ENCODE results near the gene EXOSC7.

EXOSC7 gene

GRCh38 chr3:44962621-44963393, 13.2 kb upstream of the EXOSC7 start:
- Histone ChIP-seq H3K27me3 (ENCODE audit: insufficient read depth, insufficient read length) (no peaks in the 10 kb centered on the region), H3K9me3 (ENCODE audit: insufficient read depth, low read length) (no peaks in the 10 kb centered on the region), H3K4me1 (ENCODE audit: insufficient read depth, insufficient read length) (no peaks in the 10 kb centered on the region), H3K36me3 (ENCODE audit: insufficient read depth, insufficient read length, low read length) (peaks cover 21% of the 10 kb centered on the region), H3K9ac (ENCODE audit: insufficient read length, low read depth) (no peak overlapping the region), H3K4me3 (ENCODE audit: insufficient read length, low read depth) (no peak overlapping the region)
- DNase-seq (ENCODE audit: low read depth, low spot score) = no peak
- TF ChIP-seq ZNF274 (IDR thresholded peaks at IDR 0.05; ENCODE audit: low read depth, low read length) = no peak
- TF ChIP-seq YY1 (IDR thresholded peaks at IDR 0.05; ENCODE audit: insufficient read depth, insufficient read length) = no peak
- TF ChIP-seq SUZ12 (IDR thresholded peaks at IDR 0.05; ENCODE audit: extremely low read depth, insufficient read depth, insufficient read length) = no peak

GRCh38 chr3:44963571-44964325, 12.3 kb upstream of the EXOSC7 start:
- Histone ChIP-seq H3K36me3 (ENCODE audit: insufficient read depth, insufficient read length, low read length) (peaks cover 12% of the 10 kb centered on the region), H3K27me3 (ENCODE audit: insufficient read depth, insufficient read length) (no peaks in the 10 kb centered on the region), H3K4me1 (ENCODE audit: insufficient read depth, insufficient read length) (no peaks in the 10 kb centered on the region), H3K4me3 (ENCODE audit: insufficient read length, low read depth) (no peak overlapping the region), H3K9me3 (ENCODE audit: insufficient read depth, low read length) (no peaks in the 10 kb centered on the region), H3K9ac (ENCODE audit: insufficient read length, low read depth) (no peak overlapping the region)
- no peak for DNase-seq (ENCODE audit: low read depth, low spot score)
- TF ChIP-seq YY1 (IDR thresholded peaks at IDR 0.05; ENCODE audit: insufficient read depth, insufficient read length) (no peak), ZNF274 (IDR thresholded peaks at IDR 0.05; ENCODE audit: low read depth, low read length) (no peak), SUZ12 (IDR thresholded peaks at IDR 0.05; ENCODE audit: extremely low read depth, insufficient read depth, insufficient read length) (no peak)

GRCh38 chr3:44965165-44965564, 10.9 kb upstream of the EXOSC7 start:
- Histone ChIP-seq H3K27me3 (ENCODE audit: insufficient read depth, insufficient read length) (no peaks in the 10 kb centered on the region), H3K4me3 (ENCODE audit: insufficient read length, low read depth) (no peak overlapping the region), H3K36me3 (ENCODE audit: insufficient read depth, insufficient read length, low read length) (peaks cover 12% of the 10 kb centered on the region), H3K9me3 (ENCODE audit: insufficient read depth, low read length) (no peaks in the 10 kb centered on the region), H3K4me1 (ENCODE audit: insufficient read depth, insufficient read length) (no peaks in the 10 kb centered on the region), H3K9ac (ENCODE audit: insufficient read length, low read depth) (no peak overlapping the region)
- TF ChIP-seq SUZ12 (IDR thresholded peaks at IDR 0.05; ENCODE audit: extremely low read depth, insufficient read depth, insufficient read length) = no peak
- no peak for TF ChIP-seq YY1 (IDR thresholded peaks at IDR 0.05; ENCODE audit: insufficient read depth, insufficient read length)
- TF ChIP-seq ZNF274 (IDR thresholded peaks at IDR 0.05; ENCODE audit: low read depth, low read length) = no peak
- DNase-seq (ENCODE audit: low read depth, low spot score) = no peak

- peaks cover 22% of the 10 kb centered on the region for H3K36me3 ChIP-seq (ENCODE audit: insufficient read depth, insufficient read length, low read length)
- no peaks in the 10 kb centered on the region for H3K9me3 ChIP-seq (ENCODE audit: insufficient read depth, low read length)
- no peaks in the 10 kb centered on the region for H3K27me3 ChIP-seq (ENCODE audit: insufficient read depth, insufficient read length)
- no peak overlapping the region for H3K9ac ChIP-seq (ENCODE audit: insufficient read length, low read depth)
- no peak overlapping the region for H3K4me3 ChIP-seq (ENCODE audit: insufficient read length, low read depth)
- H3K4me1 ChIP-seq (ENCODE audit: insufficient read depth, insufficient read length) = no peaks in the 10 kb centered on the region
- TF ChIP-seq YY1 (IDR thresholded peaks at IDR 0.05; ENCODE audit: insufficient read depth, insufficient read length) (no peak), ZNF274 (IDR thresholded peaks at IDR 0.05; ENCODE audit: low read depth, low read length) (no peak), SUZ12 (IDR thresholded peaks at IDR 0.05; ENCODE audit: extremely low read depth, insufficient read depth, insufficient read length) (no peak)
- no peak for DNase-seq (ENCODE audit: low read depth, low spot score)
Measured at GRCh38 chr3:44966795-44967278, 9.2 kb upstream of the EXOSC7 start.

- TF ChIP-seq SUZ12 (IDR thresholded peaks at IDR 0.05; ENCODE audit: extremely low read depth, insufficient read depth, insufficient read length) (no peak), ZNF274 (IDR thresholded peaks at IDR 0.05; ENCODE audit: low read depth, low read length) (no peak), YY1 (IDR thresholded peaks at IDR 0.05; ENCODE audit: insufficient read depth, insufficient read length) (no peak)
- no peaks in the 10 kb centered on the region for H3K9me3 ChIP-seq (ENCODE audit: insufficient read depth, low read length)
- H3K36me3 ChIP-seq (ENCODE audit: insufficient read depth, insufficient read length, low read length) = peaks cover 31% of the 10 kb centered on the region
- no peak for DNase-seq (ENCODE audit: low read depth, low spot score)
- no peaks in the 10 kb centered on the region for H3K4me1 ChIP-seq (ENCODE audit: insufficient read depth, insufficient read length)
- H3K4me3 ChIP-seq (ENCODE audit: insufficient read length, low read depth) = no peak overlapping the region
- H3K9ac ChIP-seq (ENCODE audit: insufficient read length, low read depth) = no peak overlapping the region
- H3K27me3 ChIP-seq (ENCODE audit: insufficient read depth, insufficient read length) = no peaks in the 10 kb centered on the region
Measured at GRCh38 chr3:44968447-44968858, 7.6 kb upstream of the EXOSC7 start.

GRCh38 chr3:44969154-44969827, 6.8 kb upstream of the EXOSC7 start:
- DNase-seq (ENCODE audit: low read depth, low spot score) = no peak
- Histone ChIP-seq H3K4me1 (ENCODE audit: insufficient read depth, insufficient read length) (no peaks in the 10 kb centered on the region), H3K36me3 (ENCODE audit: insufficient read depth, insufficient read length, low read length) (peaks cover 37% of the 10 kb centered on the region), H3K27me3 (ENCODE audit: insufficient read depth, insufficient read length) (no peaks in the 10 kb centered on the region), H3K4me3 (ENCODE audit: insufficient read length, low read depth) (no peak overlapping the region), H3K9me3 (ENCODE audit: insufficient read depth, low read length) (no peaks in the 10 kb centered on the region), H3K9ac (ENCODE audit: insufficient read length, low read depth) (no peak overlapping the region)
- TF ChIP-seq SUZ12 (IDR thresholded peaks at IDR 0.05; ENCODE audit: extremely low read depth, insufficient read depth, insufficient read length) = no peak
- TF ChIP-seq ZNF274 (IDR thresholded peaks at IDR 0.05; ENCODE audit: low read depth, low read length) = no peak
- no peak for TF ChIP-seq YY1 (IDR thresholded peaks at IDR 0.05; ENCODE audit: insufficient read depth, insufficient read length)

GRCh38 chr3:44969828-44970179, 6.2 kb upstream of the EXOSC7 start:
- peaks cover 2% of the 10 kb centered on the region for H3K4me1 ChIP-seq (ENCODE audit: insufficient read depth, insufficient read length)
- no peaks in the 10 kb centered on the region for H3K9me3 ChIP-seq (ENCODE audit: insufficient read depth, low read length)
- H3K27me3 ChIP-seq (ENCODE audit: insufficient read depth, insufficient read length) = no peaks in the 10 kb centered on the region
- no peak for DNase-seq (ENCODE audit: low read depth, low spot score)
- no peak overlapping the region for H3K9ac ChIP-seq (ENCODE audit: insufficient read length, low read depth)
- H3K36me3 ChIP-seq (ENCODE audit: insufficient read depth, insufficient read length, low read length) = peaks cover 40% of the 10 kb centered on the region
- TF ChIP-seq SUZ12 (IDR thresholded peaks at IDR 0.05; ENCODE audit: extremely low read depth, insufficient read depth, insufficient read length) (no peak), YY1 (IDR thresholded peaks at IDR 0.05; ENCODE audit: insufficient read depth, insufficient read length) (no peak), ZNF274 (IDR thresholded peaks at IDR 0.05; ENCODE audit: low read depth, low read length) (no peak)
- H3K4me3 ChIP-seq (ENCODE audit: insufficient read length, low read depth) = no peak overlapping the region
